ENCODE results near the gene RUSC2. TPM values are rescaled to one million over a fixed set of nuclear protein-coding genes. Genes with fewer than 3 reads are reported as not detected.

RUSC2 gene
- total RNA-seq, 2 experiments from 2014 or later: not detected

DNA sequence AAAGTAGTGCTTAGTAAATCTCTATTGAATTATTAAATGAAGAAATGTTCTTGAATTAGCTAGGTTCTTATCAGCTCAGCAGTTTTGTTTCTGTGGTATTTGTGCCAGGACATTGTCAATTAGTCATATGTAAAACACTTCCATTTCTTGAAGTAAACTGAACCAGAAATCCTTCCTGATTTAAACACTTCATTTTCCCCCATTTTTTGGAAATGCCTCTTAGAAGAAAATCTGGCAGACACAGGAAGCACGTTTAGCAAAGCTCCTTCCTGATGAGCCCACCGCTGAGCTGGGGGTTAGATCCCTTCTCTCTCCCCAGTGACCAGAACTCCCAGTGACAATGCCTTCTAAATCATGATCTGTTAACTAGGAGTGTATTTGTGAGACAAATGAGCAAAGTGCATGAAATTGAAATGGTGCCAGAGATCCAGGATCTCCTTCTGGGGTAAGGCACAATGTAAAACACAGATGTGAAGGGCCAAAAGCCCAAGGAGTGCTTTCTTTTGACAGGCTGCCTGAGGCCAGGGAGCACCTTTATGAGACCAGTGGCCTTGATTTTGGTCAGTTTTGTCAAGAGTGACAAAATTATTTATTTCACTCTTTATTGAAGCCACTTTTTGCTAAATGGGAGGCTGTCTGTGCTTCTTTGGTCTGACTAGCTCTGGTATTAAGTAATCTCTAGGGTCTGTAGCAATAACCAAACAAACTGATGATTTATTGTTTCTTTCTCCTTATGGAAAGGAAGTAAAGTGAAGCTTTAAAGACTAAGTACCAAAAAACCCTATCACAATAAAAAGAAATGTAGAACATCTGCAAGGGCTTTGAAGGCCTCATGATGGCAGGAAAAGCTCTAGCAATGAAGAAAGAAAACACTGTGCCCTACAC is 25.5 kb upstream of the RUSC2 start:
- Histone ChIP-seq H3K79me2 (ENCODE audit: insufficient read depth, low read depth, low read length) (no peaks in the 10 kb centered on the region), H3K9me2 (ENCODE audit: insufficient read depth, low read length) (no peaks in the 10 kb centered on the region), H3K36me3 (ENCODE audit: insufficient read depth, low read length) (no peaks in the 10 kb centered on the region), H3K9me3 (ENCODE audit: low read length) (no peaks in the 10 kb centered on the region), H3K4me2 (ENCODE audit: low read length) (no peak overlapping the region), H3K4me3 (ENCODE audit: low read depth, low read length, poor library complexity, severe bottlenecking) (no peak overlapping the region), H3K4me1 (ENCODE audit: insufficient read depth, low read length, poor library complexity, severe bottlenecking) (no peaks in the 10 kb centered on the region), H4K20me1 (ENCODE audit: insufficient read depth, low read length) (no peaks in the 10 kb centered on the region), H2AFZ (ENCODE audit: low read length) (no peak overlapping the region), H3K27ac (ENCODE audit: low read depth, low read length, poor library complexity, severe bottlenecking) (no peak overlapping the region)
- no peak for DNase-seq (ENCODE audit: low spot score)
- intact Hi-C loops (cut with micrococcal nuclease; ENCODE audit: unreplicated experiment): loop anchor here (5.0 kb wide), 1 partner anchor 38 kb away; no protein-coding TSS in a partner anchor
- BruUV-seq (replicated peaks): no TSS peak
- TF ChIP-seq, protein P1, sequence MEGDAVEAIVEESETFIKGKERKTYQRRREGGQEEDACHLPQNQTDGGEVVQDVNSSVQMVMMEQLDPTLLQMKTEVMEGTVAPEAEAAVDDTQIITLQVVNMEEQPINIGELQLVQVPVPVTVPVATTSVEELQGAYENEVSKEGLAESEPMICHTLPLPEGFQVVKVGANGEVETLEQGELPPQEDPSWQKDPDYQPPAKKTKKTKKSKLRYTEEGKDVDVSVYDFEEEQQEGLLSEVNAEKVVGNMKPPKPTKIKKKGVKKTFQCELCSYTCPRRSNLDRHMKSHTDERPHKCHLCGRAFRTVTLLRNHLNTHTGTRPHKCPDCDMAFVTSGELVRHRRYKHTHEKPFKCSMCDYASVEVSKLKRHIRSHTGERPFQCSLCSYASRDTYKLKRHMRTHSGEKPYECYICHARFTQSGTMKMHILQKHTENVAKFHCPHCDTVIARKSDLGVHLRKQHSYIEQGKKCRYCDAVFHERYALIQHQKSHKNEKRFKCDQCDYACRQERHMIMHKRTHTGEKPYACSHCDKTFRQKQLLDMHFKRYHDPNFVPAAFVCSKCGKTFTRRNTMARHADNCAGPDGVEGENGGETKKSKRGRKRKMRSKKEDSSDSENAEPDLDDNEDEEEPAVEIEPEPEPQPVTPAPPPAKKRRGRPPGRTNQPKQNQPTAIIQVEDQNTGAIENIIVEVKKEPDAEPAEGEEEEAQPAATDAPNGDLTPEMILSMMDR (conservative IDR thresholded peaks at IDR 0.05; ENCODE audit: low read length): no peak
- no peak for TF ChIP-seq EZH2phosphoT487 (IDR thresholded peaks at IDR 0.05; ENCODE audit: borderline replicate concordance, low read depth, low read length)
- ChIA-PET POLR2A (interaction anchor here (0.6 kb wide), 1 partner anchor 709 kb away, joined by 4 read pairs; no protein-coding TSS in a partner anchor), CTCF (ENCODE audit: unreplicated experiment) (no interaction called here)

DNA sequence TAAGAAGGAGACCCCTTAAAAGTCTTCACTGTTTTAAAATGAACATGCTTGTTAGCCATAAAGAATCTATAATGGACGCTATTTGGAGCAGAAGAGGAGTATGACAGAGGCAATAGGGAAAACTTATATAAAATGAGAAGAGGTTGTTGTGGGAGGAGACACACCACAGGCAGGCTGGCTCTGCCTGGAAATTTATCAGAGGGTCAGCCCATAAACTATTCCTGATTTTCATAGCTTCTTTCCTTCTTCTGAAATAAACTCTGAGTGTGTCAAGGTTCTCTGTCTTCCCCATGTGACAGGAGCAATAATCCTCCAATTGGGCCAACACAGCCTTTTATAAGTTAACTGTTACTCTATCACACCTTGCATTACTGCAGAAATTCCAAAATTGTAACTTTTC is 19.6 kb upstream of the RUSC2 start:
- CTCF ChIA-PET (ENCODE audit: unreplicated experiment): no interaction called here

More for the DNA sequence above, 19.6 kb upstream of the RUSC2 start:
- BruUV-seq (replicated peaks): no TSS peak
- Histone ChIP-seq H3K36me3 (ENCODE audit: insufficient read depth, low read length) (no peaks in the 10 kb centered on the region), H3K4me2 (ENCODE audit: low read length) (no peak overlapping the region), H3K4me1 (ENCODE audit: insufficient read depth, low read length, poor library complexity, severe bottlenecking) (no peaks in the 10 kb centered on the region), H3K9me3 (ENCODE audit: low read length) (no peaks in the 10 kb centered on the region), H3K9me2 (ENCODE audit: insufficient read depth, low read length) (no peaks in the 10 kb centered on the region), H3K4me3 (ENCODE audit: low read depth, low read length, poor library complexity, severe bottlenecking) (no peak overlapping the region), H4K20me1 (ENCODE audit: insufficient read depth, low read length) (no peaks in the 10 kb centered on the region), H3K27ac (ENCODE audit: low read depth, low read length, poor library complexity, severe bottlenecking) (no peak overlapping the region), H2AFZ (ENCODE audit: low read length) (no peak overlapping the region), H3K79me2 (ENCODE audit: insufficient read depth, low read depth, low read length) (no peaks in the 10 kb centered on the region)
- DNase-seq (ENCODE audit: low spot score): no peak
- POLR2A ChIA-PET: interaction anchor here (0.6 kb wide), 1 partner anchor 259 kb away, joined by 3 read pairs; no protein-coding TSS in a partner anchor
- no peak for TF ChIP-seq EZH2phosphoT487 (IDR thresholded peaks at IDR 0.05; ENCODE audit: borderline replicate concordance, low read depth, low read length)
- TF ChIP-seq, protein P1 (conservative IDR thresholded peaks at IDR 0.05; ENCODE audit: low read length): no peak
- intact Hi-C loops (cut with micrococcal nuclease; ENCODE audit: unreplicated experiment): loop anchor here (10.0 kb wide), 1 partner anchor 206 kb away; no protein-coding TSS in a partner anchor

All from OCI-LY7 (cell line).